Lower leg skin (tissue), 3 donors: ENCODE measurements around the gene SUPT16H.

Source experiments
- POLR2A ChIP-seq, 2 donors: fragments of 450-650 bp; IDR thresholded peaks; one replicate each; pipeline ENCODE4 v1.6.1; 2016 to 2017; ENCODE audit warnings: antibody characterized with exemption in 2 of 2, mild to moderate bottlenecking in 1 of 2, moderate library complexity in 1 of 2
- TF ChIP-seq, protein P1 (sequence below), 3 donors: fragments of 450-650 bp; IDR thresholded peaks; one replicate each; pipeline ENCODE4 v1.5.1; 2016; ENCODE audit warnings: antibody characterized with exemption in 3 of 3, mild to moderate bottlenecking in 3 of 3, moderate library complexity in 2 of 3

DNA sequence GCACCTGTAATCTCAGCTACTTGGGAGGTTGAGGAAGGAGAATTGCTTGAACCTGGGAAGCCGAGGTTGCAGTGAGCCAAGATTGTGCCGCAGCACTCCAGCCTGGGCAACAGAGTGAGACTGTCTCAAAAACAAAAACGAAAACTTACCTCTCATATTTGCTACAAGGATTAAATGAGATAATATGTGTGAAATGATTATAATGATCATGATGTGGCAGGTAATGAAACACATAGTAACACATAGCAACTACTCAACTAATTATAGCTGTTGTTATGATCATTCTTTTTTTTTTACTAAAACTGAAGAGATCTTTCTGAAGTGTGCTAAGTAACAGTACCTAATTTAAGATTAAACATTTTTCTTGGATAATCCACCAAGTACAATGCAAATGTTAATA is 73.9 kb downstream of the SUPT16H start:
- TF ChIP-seq, protein P1, sequence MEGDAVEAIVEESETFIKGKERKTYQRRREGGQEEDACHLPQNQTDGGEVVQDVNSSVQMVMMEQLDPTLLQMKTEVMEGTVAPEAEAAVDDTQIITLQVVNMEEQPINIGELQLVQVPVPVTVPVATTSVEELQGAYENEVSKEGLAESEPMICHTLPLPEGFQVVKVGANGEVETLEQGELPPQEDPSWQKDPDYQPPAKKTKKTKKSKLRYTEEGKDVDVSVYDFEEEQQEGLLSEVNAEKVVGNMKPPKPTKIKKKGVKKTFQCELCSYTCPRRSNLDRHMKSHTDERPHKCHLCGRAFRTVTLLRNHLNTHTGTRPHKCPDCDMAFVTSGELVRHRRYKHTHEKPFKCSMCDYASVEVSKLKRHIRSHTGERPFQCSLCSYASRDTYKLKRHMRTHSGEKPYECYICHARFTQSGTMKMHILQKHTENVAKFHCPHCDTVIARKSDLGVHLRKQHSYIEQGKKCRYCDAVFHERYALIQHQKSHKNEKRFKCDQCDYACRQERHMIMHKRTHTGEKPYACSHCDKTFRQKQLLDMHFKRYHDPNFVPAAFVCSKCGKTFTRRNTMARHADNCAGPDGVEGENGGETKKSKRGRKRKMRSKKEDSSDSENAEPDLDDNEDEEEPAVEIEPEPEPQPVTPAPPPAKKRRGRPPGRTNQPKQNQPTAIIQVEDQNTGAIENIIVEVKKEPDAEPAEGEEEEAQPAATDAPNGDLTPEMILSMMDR (IDR thresholded peaks at IDR 0.05): no peak
- TF ChIP-seq POLR2A (IDR thresholded peaks at IDR 0.05): no peak
